GM19455 (cell line): ENCODE results near the gene IFI30.

ENCODE experiments used
- ATAC-seq: cut with Tn5 transposase; IDR thresholded peaks from one replicate; pipeline ENCODE4 v1.9.1; 2021; ENCODE audit not compliant: unreplicated experiment

The IFI30 gene

DNA sequence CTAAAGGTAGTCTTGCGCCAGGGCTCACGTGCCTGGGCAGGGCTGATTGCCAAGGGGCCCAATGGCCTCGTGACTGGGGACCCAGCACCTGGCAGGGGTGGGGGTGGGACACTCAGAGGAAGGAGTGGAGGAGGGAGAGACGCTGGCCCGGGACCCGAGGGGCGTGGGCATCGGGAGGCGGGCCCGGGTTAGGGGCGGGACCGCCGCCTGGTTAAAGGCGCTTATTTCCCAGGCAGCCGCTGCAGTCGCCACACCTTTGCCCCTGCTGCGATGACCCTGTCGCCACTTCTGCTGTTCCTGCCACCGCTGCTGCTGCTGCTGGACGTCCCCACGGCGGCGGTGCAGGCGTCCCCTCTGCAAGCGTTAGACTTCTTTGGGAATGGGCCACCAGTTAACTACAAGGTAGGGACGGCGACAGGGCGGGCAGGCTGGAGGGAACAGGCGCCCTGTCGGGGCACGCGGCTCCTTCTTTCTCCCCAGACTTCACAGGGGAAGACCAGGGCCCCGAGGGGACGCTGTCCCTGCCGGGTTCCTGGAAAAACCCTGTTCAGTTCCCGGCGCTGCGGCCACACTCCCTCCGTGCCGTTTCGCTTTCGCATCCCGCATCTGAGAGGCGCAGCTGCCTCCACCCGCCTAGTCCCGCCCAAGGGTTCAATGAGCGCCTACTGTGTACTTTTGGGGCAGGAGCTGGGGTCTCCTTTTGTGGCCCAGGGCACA lies at the start of gene IFI30:
Gene IFI30, plus strand, starts transcription at position 242 of the 717 bp plus-strand sequence. Its CDS starts 29 bp downstream, at position 271.
- ATAC-seq = no peak

DNA sequence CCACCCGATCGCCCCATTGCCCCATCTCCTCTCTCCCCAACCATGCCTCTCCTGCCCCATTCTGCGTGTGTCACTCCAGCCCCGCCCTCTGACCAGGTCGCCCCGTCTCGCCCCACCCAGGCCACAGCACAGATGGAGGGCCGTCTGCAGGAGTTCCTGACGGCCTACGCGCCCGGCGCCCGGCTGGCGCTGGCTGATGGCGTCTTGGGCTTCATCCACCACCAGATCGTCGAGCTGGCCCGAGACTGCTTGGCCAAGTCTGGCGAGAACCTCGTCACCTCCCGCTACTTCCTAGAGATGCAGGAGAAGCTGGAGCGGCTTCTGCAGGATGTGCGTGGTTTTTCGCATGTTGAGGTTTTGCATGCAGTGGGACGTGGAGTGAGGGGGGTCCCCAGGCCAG lies 49.8 kb upstream of the IFI30 start:
- ATAC-seq = no peak

GRCh38 chr19:18126097-18126496 lies 47.5 kb upstream of the IFI30 start:
- ATAC-seq = no peak

DNA sequence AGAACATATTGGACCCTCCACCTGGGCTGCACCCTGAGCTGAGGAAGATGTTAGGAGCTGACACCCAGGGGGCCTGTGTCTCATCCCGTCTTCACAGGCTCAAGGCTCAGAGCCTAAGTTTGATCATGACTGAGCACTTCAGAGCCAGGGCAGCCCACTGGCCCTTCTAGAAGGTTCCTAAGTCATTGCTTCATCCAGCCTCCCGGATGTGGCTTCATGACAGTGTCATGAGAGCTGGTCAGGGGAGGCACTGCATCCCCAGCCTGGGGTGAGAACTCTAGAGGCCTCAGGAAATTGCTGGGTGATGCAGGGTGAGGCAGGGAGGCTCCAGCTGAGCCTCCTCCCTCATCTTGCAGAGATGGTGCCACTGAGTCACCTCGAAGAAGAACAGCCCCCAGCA lies 45.6 kb upstream of the IFI30 start:
- ATAC-seq = no peak

GRCh38 chr19:18128805-18129204 lies 44.8 kb upstream of the IFI30 start:
- no peak for ATAC-seq

DNA sequence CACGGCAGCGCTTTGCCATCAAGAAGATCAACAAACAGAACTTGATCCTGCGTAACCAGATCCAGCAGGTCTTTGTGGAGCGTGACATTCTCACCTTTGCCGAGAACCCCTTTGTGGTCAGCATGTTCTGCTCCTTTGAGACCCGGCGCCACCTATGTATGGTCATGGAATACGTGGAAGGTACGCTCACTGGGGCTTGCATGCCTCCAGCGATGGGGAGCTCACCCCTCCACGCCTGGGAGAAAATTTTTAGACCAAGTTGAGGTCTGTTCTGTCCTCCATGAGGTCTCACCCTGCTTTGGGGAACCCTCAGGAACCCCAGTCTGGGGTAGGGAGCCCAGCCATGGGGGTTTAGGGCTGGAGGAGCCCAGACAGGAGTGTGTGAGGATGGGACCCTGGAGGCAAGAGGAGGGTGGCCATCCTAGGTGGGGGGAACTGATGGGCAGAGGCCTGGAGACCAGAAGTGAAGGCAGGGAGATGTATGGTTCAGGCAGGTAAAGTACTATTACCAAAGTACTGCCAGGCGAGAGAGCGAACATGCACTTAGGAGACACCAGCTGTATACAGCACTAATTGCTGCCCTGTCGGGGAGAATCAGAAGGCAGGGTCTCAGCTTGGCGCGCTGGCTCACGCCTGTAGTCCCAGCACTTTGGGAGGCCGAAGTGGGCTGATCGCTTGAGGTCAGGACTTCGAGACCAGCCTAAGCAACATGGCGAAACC lies 42.9 kb upstream of the IFI30 start:
- ATAC-seq = no peak

GRCh38 chr19:18131841-18132596 lies 41.6 kb upstream of the IFI30 start:
- no peak for ATAC-seq

GRCh38 chr19:18135712-18136584 lies 37.7 kb upstream of the IFI30 start:
- no peak for ATAC-seq

DNA sequence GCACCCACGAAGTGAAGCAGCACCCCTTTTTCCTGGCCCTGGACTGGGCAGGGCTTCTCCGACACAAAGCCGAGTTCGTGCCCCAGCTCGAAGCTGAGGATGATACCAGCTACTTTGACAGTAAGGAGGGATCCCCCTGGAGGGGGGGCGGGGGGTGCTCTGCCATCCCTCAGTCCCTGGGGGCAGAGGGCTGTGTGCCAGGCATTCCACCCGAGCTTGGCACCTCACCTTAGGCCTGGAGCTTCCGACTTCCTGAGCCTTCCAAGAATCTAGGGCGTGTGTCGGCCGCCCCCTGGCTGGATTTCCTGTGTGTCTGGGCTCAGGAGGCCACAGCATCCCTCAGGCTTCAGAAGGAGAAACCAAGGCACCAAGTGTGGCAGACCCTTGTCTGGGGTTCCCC lies 36.4 kb upstream of the IFI30 start:
- ATAC-seq = no peak

DNA sequence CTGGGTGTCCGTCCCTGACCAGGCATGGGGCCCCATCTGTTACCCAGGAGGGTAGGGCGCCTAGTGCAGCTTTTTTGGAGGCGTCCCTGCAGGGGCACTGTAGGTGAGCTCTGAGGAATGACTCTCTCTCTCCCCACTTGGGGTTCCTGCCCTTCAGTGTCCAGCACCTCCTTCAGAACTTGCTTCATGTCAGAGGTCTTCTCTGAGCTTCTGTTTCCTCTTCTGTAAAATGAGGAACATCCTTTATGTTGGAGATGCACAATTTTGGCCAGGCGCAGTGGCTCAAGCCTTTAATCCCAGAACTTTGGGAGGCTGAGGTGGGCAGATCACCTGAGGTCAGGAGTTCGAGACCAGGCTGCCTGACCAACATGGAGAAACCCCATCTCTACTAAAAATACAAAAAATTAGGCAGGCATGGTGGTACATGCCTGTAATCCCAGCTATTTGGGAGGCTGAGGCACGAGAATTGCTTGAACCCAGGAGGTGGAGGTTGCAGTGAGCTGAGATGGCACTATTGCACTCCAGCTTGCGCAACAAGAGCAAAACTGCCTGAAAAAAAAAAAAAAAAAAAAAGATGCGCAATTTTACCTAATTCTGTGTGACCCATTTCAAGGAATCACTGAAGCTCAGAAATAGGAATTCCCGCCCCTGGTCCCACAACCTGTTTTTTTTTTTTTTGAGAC lies 35.8 kb upstream of the IFI30 start:
- ATAC-seq = no peak

GRCh38 chr19:18140473-18140872 lies 33.1 kb upstream of the IFI30 start:
- ATAC-seq = no peak

DNA sequence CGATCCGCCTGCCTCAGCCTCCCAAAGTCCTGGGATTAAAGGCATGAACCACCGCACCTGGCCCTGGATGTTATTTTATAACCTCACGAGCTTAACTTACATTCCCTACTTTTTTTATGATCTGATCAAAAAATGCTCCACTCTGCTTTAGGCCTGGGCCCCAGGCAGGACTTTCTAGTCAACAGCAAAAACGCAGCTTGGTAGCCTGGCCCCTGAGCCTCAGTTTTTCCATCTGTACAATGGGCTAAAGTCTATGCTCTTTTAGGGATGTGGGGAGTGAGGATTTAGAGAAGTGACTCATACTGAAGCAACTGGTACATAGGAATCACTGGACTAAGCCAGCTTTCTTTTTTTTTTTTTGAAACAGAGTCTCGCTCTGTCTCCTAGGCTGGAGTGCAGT lies 32.6 kb upstream of the IFI30 start:
- ATAC-seq = no peak

- ATAC-seq = no peak
These were observed 29.7 kb upstream of the IFI30 start for GRCh38 chr19:18143902-18144301.

DNA sequence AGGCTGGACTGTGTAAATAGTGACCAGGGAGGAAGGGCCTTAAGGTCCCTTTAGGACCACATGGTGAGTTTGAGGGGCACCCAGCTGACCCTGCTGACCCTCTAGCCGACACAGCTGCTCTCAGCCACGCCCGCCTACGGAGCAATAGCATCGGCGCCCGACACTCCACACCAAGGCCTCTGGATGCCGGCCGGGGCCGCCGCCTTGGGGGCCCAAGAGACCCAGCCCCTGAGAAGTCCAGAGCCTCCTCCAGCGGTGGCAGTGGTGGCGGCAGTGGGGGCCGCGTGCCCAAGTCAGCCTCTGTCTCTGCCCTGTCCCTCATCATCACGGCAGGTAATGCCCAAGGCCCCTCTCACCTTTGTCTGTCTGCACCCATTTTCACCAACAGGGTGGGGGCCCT lies 29.3 kb upstream of the IFI30 start:
- no peak for ATAC-seq

DNA sequence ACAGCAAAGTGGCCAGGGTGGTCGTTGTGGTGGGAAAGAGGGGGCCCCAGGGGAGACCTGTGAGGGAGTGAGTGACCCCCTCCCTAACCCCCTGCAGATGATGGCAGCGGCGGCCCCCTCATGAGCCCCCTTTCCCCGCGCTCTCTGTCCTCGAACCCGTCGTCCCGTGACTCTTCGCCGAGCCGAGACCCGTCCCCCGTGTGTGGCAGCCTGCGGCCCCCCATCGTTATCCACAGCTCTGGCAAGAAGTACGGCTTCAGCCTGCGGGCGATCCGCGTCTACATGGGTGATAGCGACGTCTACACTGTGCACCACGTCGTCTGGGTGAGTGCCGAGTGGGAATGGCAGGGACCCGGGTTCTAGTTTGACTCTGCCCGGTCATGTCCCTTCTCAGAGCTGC lies 28.7 kb upstream of the IFI30 start:
- ATAC-seq = no peak

DNA sequence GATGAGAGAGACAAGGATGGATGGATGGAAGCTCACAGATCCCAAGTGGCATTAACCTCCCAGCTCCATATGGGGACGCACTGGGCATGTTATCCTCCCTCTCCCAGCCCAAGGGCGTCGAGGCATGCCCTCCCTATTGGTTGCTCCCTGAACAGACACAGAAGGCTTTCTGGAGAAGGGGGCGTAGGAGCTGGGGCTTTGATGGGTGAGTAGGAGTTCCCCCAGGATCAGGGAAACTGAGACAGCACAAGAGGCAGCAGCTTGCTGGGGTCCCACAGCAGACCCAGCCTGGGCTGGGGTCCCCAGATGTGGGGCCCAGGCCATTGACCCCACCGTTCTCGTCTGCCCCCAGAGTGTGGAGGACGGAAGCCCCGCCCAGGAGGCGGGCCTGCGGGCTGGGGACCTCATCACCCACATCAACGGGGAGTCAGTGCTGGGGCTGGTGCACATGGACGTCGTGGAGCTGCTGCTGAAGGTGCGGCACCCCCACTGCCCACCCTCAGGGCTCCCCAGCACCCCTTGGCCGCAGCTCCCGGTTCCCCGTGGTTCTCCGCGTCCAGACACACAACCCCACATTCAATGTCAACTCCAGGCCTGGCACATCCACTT lies 28.1 kb upstream of the IFI30 start:
- ATAC-seq = no peak

GRCh38 chr19:18147396-18147795 lies 26.2 kb upstream of the IFI30 start:
- ATAC-seq = no peak

- no peak for ATAC-seq
These were observed 24.0 kb upstream of the IFI30 start for GRCh38 chr19:18149596-18149975.

DNA sequence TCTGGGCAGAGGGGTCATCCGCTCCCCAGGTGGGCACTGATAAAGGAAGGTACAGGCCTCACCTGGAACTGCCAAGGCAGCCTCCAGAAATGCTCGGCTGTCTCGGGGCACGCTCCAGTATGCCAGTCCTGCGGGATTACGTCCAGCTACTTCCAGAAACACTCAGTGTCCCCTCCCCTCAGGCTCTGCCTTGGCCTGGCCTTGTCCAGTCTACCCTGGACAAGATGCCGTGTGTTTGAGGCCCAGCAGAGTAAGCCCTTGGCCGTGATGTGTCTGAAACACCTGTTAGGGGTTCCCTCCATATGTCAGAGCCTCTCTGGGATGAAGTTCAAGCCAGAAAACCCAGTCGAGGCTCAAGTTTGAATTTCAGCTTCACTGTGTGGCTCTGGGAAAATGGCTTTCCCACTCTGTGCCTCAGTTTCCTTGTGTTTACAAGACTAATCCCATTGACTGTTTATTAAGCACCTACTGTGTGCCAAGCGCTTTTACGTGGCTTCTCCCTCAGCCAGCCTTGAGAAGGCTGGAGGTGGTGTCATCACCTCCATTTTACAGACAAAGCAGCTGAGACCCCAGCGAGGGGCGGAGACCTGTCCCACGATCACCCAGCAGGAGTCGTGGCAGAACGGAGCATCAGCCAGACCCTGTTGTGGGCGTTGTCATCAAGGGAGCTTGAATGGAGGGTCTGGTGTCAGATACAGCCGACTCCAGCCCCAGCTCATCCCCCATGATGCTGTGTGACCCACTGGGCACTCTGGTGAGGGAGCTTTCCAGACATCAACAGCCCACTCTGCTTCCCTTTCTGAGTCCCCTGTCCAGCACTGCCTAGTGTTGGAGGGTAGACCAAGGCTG lies 22.6 kb upstream of the IFI30 start:
- no peak for ATAC-seq
